SK-N-SH treated with all-trans-retinoic acid at 6 μM for 48 hours (cell line): ENCODE results near the gene MEI1.

Source experiments
- ATAC-seq: fragments of 200-7000 bp; cut with Tn5 transposase; 3 replicates; pipeline ENCODE4 v1.9.1; 2020; ENCODE audit warnings: mild to moderate bottlenecking, moderate library complexity
- ARNTL ChIP-seq: fragments of 450-650 bp; formaldehyde crosslinking; IDR thresholded peaks from 2 replicates; pipeline ENCODE4 v1.5.0; 2020; ENCODE audit warnings: low read depth, mild to moderate bottlenecking, moderate library complexity, borderline replicate concordance
- BACH2 ChIP-seq: fragments of 250-450 bp; sonication (Bioruptor Pico); IDR thresholded peaks from 2 replicates; pipeline ENCODE4 v1.9.0; 2021; ENCODE audit warnings: mild to moderate bottlenecking, borderline replicate concordance
- CSDC2 ChIP-seq: fragments of 250-450 bp; sonication (Bioruptor Pico); IDR thresholded peaks from 2 replicates; pipeline ENCODE4 v1.5.0; 2020; ENCODE audit warnings: mild to moderate bottlenecking, moderate library complexity
- ESRRG ChIP-seq: fragments of 250-450 bp; sonication (Bioruptor Pico); IDR thresholded peaks from 2 replicates; pipeline ENCODE4 v1.6.1; 2021; ENCODE audit warnings: mild to moderate bottlenecking
- GLIS3 ChIP-seq: fragments of 250-450 bp; sonication (Bioruptor Pico); IDR thresholded peaks from 2 replicates; pipeline ENCODE4 v1.5.0; 2020; ENCODE audit warnings: mild to moderate bottlenecking, moderate library complexity
- ISL1 ChIP-seq: fragments of 250-450 bp; sonication (Bioruptor Pico); IDR thresholded peaks from 2 replicates; pipeline ENCODE4 v2.1.2; 2022; ENCODE audit warnings: mild to moderate bottlenecking, moderate library complexity
- OSR1 ChIP-seq: fragments of 250-450 bp; sonication (Bioruptor Pico); IDR thresholded peaks from 2 replicates; pipeline ENCODE4 v1.8.0; 2022; ENCODE audit warnings: moderate library complexity, mild to moderate bottlenecking, inconsistent platforms
- PPARA ChIP-seq: fragments of 250-450 bp; sonication (Bioruptor Pico); IDR thresholded peaks from 2 replicates; pipeline ENCODE4 v1.5.0; 2020; ENCODE audit warnings: mild to moderate bottlenecking, borderline replicate concordance
- SNAI2 ChIP-seq: fragments of 250-450 bp; sonication (Bioruptor Pico); IDR thresholded peaks from 2 replicates; pipeline ENCODE4 v1.5.0; 2020; ENCODE audit warnings: mild to moderate bottlenecking, moderate library complexity
- TCF4 ChIP-seq: fragments of 250-450 bp; sonication (Bioruptor Pico); IDR thresholded peaks from 2 replicates; pipeline ENCODE4 v1.8.0; 2021; ENCODE audit warnings: mild to moderate bottlenecking, moderate library complexity, borderline replicate concordance
- TOX ChIP-seq: fragments of 250-450 bp; sonication (Bioruptor Pico); IDR thresholded peaks from 2 replicates; pipeline ENCODE4 v1.8.0; 2021; ENCODE audit warnings: mild to moderate bottlenecking, moderate library complexity, borderline replicate concordance
- ZFP3 ChIP-seq: fragments of 250-450 bp; sonication (Bioruptor Pico); IDR thresholded peaks from 2 replicates; pipeline ENCODE4 v1.5.0; 2020; ENCODE audit warnings: mild to moderate bottlenecking, moderate library complexity
- ZFP30 ChIP-seq: fragments of 450-650 bp; formaldehyde crosslinking; IDR thresholded peaks from 2 replicates; pipeline ENCODE4 v1.5.0; 2022; ENCODE audit warnings: mild to moderate bottlenecking, moderate library complexity
- ZNF565 ChIP-seq: fragments of 450-650 bp; formaldehyde crosslinking; conservative IDR thresholded peaks from 2 replicates; pipeline ENCODE4 v1.5.0; 2020; ENCODE audit warnings: low read depth, mild to moderate bottlenecking, moderate library complexity
- ZNF70 ChIP-seq: fragments of 450-650 bp; formaldehyde crosslinking; IDR thresholded peaks from 2 replicates; pipeline ENCODE4 v1.5.0; 2020; ENCODE audit warnings: mild to moderate bottlenecking, moderate library complexity
- ZNF8 ChIP-seq: fragments of 450-650 bp; formaldehyde crosslinking; IDR thresholded peaks from 2 replicates; pipeline ENCODE4 v1.5.0; 2020; ENCODE audit warnings: mild to moderate bottlenecking, moderate library complexity
- TF ChIP-seq, protein P1 (sequence below): fragments of 250-450 bp; sonication (Bioruptor Pico); IDR thresholded peaks from 2 replicates; pipeline ENCODE4 v1.5.0; 2020; ENCODE audit warnings: mild to moderate bottlenecking, moderate library complexity
- TF ChIP-seq, protein P2 (sequence below): fragments of 250-450 bp; sonication (Bioruptor Pico); IDR thresholded peaks from 2 replicates; pipeline ENCODE4 v1.8.0; 2020; ENCODE audit warnings: mild to moderate bottlenecking, moderate library complexity, borderline replicate concordance
- TF ChIP-seq, protein P3 (sequence below): fragments of 250-450 bp; sonication (Bioruptor Pico); IDR thresholded peaks from 2 replicates; pipeline ENCODE4 v1.5.1; 2020; ENCODE audit warnings: low read depth, mild to moderate bottlenecking, moderate library complexity
- TF ChIP-seq, protein P4 (sequence below): fragments of 250-450 bp; sonication (Bioruptor Pico); IDR thresholded peaks from 2 replicates; pipeline ENCODE4 v1.5.1; 2021; ENCODE audit warnings: mild to moderate bottlenecking, moderate library complexity

The MEI1 gene

DNA sequence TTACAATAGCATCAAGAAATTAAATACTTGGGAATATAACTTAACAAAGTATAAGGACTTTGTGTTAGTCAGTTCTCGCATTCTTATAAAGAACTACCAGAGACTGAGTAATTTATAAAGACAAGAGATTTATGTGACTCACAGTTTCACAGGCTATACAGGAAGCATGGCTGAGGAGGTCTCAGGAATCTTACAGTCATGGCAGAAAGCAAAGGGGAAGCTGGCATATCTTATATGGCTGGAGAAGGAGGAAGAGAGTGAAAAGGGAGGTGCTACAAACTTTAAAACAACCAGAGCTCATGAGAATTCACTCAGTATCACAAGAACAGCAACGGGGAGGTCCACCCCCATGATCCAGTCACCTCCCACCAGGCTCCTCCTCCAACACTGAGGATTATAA lies 69.1 kb downstream of the MEI1 start:
- ATAC-seq = no peak
- no peak for TF ChIP-seq GLIS3 (CRISPR knock-in tag)
- TF ChIP-seq SNAI2 = no peak
- TF ChIP-seq ZNF8 (CRISPR knock-in tag) = no peak
- TF ChIP-seq, protein P1, sequence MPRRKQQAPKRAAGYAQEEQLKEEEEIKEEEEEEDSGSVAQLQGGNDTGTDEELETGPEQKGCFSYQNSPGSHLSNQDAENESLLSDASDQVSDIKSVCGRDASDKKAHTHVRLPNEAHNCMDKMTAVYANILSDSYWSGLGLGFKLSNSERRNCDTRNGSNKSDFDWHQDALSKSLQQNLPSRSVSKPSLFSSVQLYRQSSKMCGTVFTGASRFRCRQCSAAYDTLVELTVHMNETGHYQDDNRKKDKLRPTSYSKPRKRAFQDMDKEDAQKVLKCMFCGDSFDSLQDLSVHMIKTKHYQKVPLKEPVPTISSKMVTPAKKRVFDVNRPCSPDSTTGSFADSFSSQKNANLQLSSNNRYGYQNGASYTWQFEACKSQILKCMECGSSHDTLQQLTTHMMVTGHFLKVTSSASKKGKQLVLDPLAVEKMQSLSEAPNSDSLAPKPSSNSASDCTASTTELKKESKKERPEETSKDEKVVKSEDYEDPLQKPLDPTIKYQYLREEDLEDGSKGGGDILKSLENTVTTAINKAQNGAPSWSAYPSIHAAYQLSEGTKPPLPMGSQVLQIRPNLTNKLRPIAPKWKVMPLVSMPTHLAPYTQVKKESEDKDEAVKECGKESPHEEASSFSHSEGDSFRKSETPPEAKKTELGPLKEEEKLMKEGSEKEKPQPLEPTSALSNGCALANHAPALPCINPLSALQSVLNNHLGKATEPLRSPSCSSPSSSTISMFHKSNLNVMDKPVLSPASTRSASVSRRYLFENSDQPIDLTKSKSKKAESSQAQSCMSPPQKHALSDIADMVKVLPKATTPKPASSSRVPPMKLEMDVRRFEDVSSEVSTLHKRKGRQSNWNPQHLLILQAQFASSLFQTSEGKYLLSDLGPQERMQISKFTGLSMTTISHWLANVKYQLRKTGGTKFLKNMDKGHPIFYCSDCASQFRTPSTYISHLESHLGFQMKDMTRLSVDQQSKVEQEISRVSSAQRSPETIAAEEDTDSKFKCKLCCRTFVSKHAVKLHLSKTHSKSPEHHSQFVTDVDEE (CRISPR knock-in tag) = no peak
- TF ChIP-seq BACH2 = no peak
- no peak for TF ChIP-seq ISL1 (CRISPR knock-in tag)
- TF ChIP-seq OSR1 = no peak
- TF ChIP-seq TCF4 (CRISPR knock-in tag) = no peak
- TF ChIP-seq ARNTL (CRISPR knock-in tag) = no peak
- TF ChIP-seq TOX = no peak
- TF ChIP-seq ZNF70 (CRISPR knock-in tag) = no peak
- TF ChIP-seq, all 23 proteins: peak for 0

- no peak for ATAC-seq
- TF ChIP-seq, protein P1 (CRISPR knock-in tag) = no peak
- TF ChIP-seq GLIS3 (CRISPR knock-in tag) (no peak), PPARA (CRISPR knock-in tag) (no peak), OSR1 (no peak), ZNF70 (CRISPR knock-in tag) (no peak), ISL1 (CRISPR knock-in tag) (no peak), TOX (no peak), BACH2 (no peak), ZNF8 (CRISPR knock-in tag) (no peak), ZFP30 (CRISPR knock-in tag) (no peak)
- TF ChIP-seq, protein P2, sequence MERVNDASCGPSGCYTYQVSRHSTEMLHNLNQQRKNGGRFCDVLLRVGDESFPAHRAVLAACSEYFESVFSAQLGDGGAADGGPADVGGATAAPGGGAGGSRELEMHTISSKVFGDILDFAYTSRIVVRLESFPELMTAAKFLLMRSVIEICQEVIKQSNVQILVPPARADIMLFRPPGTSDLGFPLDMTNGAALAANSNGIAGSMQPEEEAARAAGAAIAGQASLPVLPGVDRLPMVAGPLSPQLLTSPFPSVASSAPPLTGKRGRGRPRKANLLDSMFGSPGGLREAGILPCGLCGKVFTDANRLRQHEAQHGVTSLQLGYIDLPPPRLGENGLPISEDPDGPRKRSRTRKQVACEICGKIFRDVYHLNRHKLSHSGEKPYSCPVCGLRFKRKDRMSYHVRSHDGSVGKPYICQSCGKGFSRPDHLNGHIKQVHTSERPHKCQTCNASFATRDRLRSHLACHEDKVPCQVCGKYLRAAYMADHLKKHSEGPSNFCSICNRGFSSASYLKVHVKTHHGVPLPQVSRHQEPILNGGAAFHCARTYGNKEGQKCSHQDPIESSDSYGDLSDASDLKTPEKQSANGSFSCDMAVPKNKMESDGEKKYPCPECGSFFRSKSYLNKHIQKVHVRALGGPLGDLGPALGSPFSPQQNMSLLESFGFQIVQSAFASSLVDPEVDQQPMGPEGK (CRISPR knock-in tag) = no peak
These were observed 71.6 kb downstream of the MEI1 start for GRCh38 chr22:41770715-41771468.

DNA sequence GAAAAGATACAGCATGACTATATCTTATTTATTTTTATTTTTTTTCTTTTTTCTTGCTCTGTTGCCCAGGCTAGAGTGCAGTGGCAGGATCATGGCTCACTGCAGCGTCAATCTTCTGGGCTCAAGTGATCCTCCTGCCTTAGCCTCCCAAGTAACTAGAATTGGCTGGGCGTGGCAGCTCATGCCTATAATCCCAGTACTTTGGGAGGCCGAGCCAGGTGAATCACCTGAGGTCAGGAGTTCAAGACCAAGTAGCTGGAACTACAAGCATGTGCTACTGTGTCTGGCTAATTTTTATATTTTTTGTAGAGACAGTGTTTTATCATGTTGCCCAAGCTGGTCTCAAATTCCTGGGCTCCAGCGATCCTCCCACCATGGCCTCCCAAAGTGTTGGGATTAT lies 72.9 kb downstream of the MEI1 start:
- TF ChIP-seq SNAI2 (no peak), ARNTL (CRISPR knock-in tag) (no peak), OSR1 (no peak), ZFP3 (no peak), TCF4 (CRISPR knock-in tag) (no peak), ZNF565 (no peak), ZFP30 (CRISPR knock-in tag) (no peak), CSDC2 (CRISPR knock-in tag) (no peak), PPARA (CRISPR knock-in tag) (no peak), ISL1 (CRISPR knock-in tag) (no peak), ESRRG (CRISPR knock-in tag) (no peak)
- TF ChIP-seq, protein P1 (CRISPR knock-in tag) = no peak
- TF ChIP-seq, protein P3, sequence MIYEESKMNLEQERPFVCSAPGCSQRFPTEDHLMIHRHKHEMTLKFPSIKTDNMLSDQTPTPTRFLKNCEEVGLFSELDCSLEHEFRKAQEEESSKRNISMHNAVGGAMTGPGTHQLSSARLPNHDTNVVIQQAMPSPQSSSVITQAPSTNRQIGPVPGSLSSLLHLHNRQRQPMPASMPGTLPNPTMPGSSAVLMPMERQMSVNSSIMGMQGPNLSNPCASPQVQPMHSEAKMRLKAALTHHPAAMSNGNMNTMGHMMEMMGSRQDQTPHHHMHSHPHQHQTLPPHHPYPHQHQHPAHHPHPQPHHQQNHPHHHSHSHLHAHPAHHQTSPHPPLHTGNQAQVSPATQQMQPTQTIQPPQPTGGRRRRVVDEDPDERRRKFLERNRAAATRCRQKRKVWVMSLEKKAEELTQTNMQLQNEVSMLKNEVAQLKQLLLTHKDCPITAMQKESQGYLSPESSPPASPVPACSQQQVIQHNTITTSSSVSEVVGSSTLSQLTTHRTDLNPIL = no peak
- TF ChIP-seq, protein P4, sequence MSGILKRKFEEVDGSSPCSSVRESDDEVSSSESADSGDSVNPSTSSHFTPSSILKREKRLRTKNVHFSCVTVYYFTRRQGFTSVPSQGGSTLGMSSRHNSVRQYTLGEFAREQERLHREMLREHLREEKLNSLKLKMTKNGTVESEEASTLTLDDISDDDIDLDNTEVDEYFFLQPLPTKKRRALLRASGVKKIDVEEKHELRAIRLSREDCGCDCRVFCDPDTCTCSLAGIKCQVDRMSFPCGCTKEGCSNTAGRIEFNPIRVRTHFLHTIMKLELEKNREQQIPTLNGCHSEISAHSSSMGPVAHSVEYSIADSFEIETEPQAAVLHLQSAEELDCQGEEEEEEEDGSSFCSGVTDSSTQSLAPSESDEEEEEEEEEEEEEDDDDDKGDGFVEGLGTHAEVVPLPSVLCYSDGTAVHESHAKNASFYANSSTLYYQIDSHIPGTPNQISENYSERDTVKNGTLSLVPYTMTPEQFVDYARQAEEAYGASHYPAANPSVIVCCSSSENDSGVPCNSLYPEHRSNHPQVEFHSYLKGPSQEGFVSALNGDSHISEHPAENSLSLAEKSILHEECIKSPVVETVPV = no peak
- ATAC-seq = no peak
